AG09319 (cell line): ENCODE results near the gene KCNC1.

ENCODE experiments used
- DNase-seq: peaks from one replicate; pipeline ENCODE4 v3.0.0-alpha.2; 2010; ENCODE audit warnings: low read depth; ENCODE audit errors: extremely low read depth
- CTCF ChIP-seq: IDR thresholded peaks from 2 replicates; pipeline ENCODE4 v1.5.1; 2011; ENCODE audit warnings: low read depth, mild to moderate bottlenecking, inconsistent platforms, low read length, moderate library complexity

The KCNC1 gene

DNA sequence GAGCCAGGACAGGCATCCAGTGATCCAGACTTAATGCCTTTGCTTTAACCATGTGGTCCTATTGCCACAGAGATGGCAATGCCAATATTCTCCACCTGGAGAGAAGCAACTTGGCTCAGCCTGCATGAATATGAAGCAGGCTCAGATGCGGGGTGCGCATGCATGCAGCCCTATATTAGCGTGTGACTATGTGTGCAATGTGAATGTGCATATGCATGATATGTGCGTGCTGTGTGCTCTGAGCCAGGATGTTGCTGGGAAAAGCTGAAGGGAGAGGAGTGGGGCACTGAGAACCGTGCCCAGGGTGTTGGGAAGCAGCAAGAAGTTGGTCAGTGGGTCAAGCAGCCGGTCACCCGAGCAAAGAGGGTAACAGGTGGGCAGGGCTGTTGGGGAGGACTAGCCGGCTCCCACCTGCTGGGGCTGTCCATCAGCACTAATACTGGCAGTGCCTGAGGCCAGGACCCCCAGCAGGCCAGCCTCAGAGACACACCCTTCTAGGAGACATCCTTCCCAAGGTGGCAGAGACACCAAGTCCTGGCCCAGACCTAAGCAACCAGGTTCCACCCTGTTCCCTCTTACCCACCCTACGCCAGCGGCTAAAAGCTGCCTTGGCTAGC lies 40.0 kb upstream of the KCNC1 start:
- no peak for TF ChIP-seq CTCF
- no peak for DNase-seq

GRCh38 chr11:17695454-17696441 lies 38.8 kb upstream of the KCNC1 start:
- DNase-seq = no peak
- TF ChIP-seq CTCF = no peak

GRCh38 chr11:17696741-17697140 lies 37.8 kb upstream of the KCNC1 start:
- no peak for DNase-seq
- no peak for TF ChIP-seq CTCF

DNA sequence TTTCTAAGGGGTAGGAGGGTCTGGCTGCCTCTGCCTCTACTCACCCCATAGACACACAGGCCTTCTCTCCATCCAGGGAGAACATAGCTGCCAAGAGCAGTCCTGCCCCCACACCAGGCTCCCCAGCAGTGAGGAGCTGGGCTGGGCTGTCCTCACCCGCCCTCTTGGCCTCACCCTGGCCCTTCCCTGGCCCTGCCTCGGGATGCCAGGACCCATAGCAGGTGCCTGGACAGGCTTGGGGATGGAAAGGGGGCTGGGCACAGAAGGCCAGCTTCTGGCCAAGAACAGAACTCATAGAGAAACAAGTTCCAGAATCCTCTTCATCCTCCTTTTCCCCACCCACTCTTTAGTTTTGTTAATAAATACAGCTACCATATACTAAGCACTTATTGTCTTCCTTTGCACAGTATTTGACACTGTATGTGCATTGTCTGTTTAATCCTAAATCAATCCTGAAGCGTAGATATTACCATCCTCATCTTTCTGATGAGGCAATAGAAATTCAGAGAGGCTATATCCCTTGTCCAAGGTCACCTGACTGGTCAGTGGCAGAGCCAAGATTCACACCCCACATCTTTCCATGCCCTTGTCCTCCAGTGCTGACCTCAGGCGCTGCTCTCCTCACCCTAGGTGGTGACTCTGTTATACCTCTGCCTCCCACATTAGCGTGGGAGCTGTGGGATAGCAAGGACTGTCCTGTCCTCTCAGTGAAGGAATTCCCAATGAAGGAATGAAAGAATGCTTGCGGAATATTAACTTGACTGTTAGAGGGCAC lies 37.2 kb upstream of the KCNC1 start:
- DNase-seq = no peak
- no peak for TF ChIP-seq CTCF

GRCh38 chr11:17699147-17700114 lies 35.1 kb upstream of the KCNC1 start:
- no peak for TF ChIP-seq CTCF
- no peak for DNase-seq

DNA sequence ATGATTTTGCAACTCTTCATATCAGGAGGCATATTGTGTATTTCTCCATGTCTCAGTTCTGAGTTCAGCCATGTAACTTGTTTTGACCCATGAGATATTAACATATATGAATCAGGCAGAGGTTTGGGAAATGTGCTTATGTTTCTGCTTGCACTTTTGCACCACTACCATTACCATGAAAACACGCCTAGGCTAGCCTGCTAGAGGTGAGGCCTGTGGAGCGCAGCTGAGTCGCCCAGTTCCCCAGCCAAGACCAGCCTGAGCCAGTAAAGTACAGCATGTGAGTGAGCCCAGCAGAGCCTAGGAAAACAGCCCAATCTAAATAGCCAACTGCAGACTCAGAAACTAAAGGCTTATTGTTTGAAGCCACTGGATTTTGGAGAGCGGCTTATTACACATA lies 33.6 kb upstream of the KCNC1 start:
- TF ChIP-seq CTCF = no peak
- DNase-seq = no peak
